ENCODE measurements around the gene RNF138. TPM values are rescaled to one million over a fixed set of nuclear protein-coding genes. Genes with fewer than 3 reads are reported as not detected.

RNF138 gene
- total and polyA plus RNA-seq, 2 of the 8 experiments (the other 6 are each of a cell fraction or from before 2014, with no cell fraction given) = 29.2 to 109 TPM

- no peak overlapping the region for H3K4ac ChIP-seq (replicated peaks; ENCODE audit: insufficient read length, low read depth, low read length)
- ChIA-PET CTCF (ENCODE audit: partially characterized antibody) (no interaction called here), POLR2A (ENCODE audit: partially characterized antibody) (no interaction called here)
- no peaks in the 10 kb centered on the region for H3K9me3 ChIP-seq (ENCODE audit: insufficient read depth in 2 of 2, low read depth in 1 of 2, low read length in 1 of 2)
- no peak overlapping the region for H2BK20ac ChIP-seq (ENCODE audit: low read length)
- no peak overlapping the region for H2BK15ac ChIP-seq (ENCODE audit: low read length)
- H2BK120ac ChIP-seq (replicated peaks; ENCODE audit: low read depth, low read length) = no peak overlapping the region
- no peak overlapping the region for H2BK12ac ChIP-seq (ENCODE audit: low read depth, low read length)
- TF ChIP-seq CEBPB (IDR thresholded peaks at IDR 0.05; ENCODE audit: low read depth, low read length) (no peak), BACH1 (IDR thresholded peaks at IDR 0.05; ENCODE audit: low read length) (no peak), ATF3 (IDR thresholded peaks at IDR 0.05; ENCODE audit: insufficient read depth, low read depth, low read length) (no peak), CHD1 (IDR thresholded peaks at IDR 0.05; ENCODE audit: low read depth, low read length) (no peak), SP4 (IDR thresholded peaks at IDR 0.05; ENCODE audit: low read length) (no peak), KDM5A (IDR thresholded peaks at IDR 0.05; ENCODE audit: low read length) (no peak), CTBP2 (IDR thresholded peaks at IDR 0.05; ENCODE audit: borderline replicate concordance, insufficient read depth, insufficient read length, low read length) (no peak), CHD2 (IDR thresholded peaks at IDR 0.05; ENCODE audit: low read length) (no peak), JUND (IDR thresholded peaks at IDR 0.05; ENCODE audit: low read length) (no peak), JUN (IDR thresholded peaks at IDR 0.05; ENCODE audit: low read depth, low read length) (no peak), PHF8 (conservative IDR thresholded peaks at IDR 0.05; ENCODE audit: low read depth, low read length) (no peak), SP2 (IDR thresholded peaks at IDR 0.05; ENCODE audit: low read length) (no peak)
- H3K4me1 ChIP-seq (replicated peaks in 1 of 4; ENCODE audit: control insufficient read depth in 3 of 4, insufficient read depth in 4 of 4, low read length in 3 of 4) = no peaks in the 10 kb centered on the region
- no peak overlapping the region for H4K8ac ChIP-seq (ENCODE audit: extremely low read depth, insufficient read depth, low read length)
- H3K18ac ChIP-seq (ENCODE audit: extremely low read depth, low read length) = no peak overlapping the region
- H3K56ac ChIP-seq (replicated peaks; ENCODE audit: insufficient read length, low read depth, low read length) = no peak overlapping the region
- no peak overlapping the region for H2AK5ac ChIP-seq (ENCODE audit: low read depth, low read length)
- WGBS, 2 experiments (ENCODE audit: extremely low coverage in 1 of 2, insufficient coverage in 1 of 2, insufficient read length in 1 of 2, insufficient replicate concordance in 2 of 2, low coverage in 1 of 2, low lambda C conversion rate in 2 of 2, missing lambda C conversion rate in 1 of 2) = 88% methylated on average over 3 of the region's 3 CpGs; no CpG with 5 or more reads in 1 of the 2 experiments
- H3K27me3 ChIP-seq (replicated peaks in 1 of 4; ENCODE audit: control insufficient read depth in 3 of 4, extremely low read depth in 1 of 4, insufficient read depth in 3 of 4, low read length in 3 of 4) = no peaks in the 10 kb centered on the region
- no peak overlapping the region for H3K9ac ChIP-seq (replicated peaks in 1 of 4; ENCODE audit: extremely low read depth in 1 of 4, low read depth in 3 of 4, low read length in 3 of 4)
- H3K23me2 ChIP-seq (ENCODE audit: low read depth, low read length) = no peaks in the 10 kb centered on the region
- H4K20me1 ChIP-seq (replicated peaks in 1 of 2; ENCODE audit: control insufficient read depth in 1 of 2, insufficient read depth in 2 of 2, low read length in 2 of 2) = peaks cover 0 to 4% of the 10 kb centered on the region in 2 experiments
- no peak for DNase-seq (ENCODE audit: low read depth in 1 of 2, low spot score in 2 of 2)
- H4K91ac ChIP-seq (replicated peaks; ENCODE audit: insufficient read length, low read length) = no peak overlapping the region
- no peak overlapping the region for H3K23ac ChIP-seq (ENCODE audit: insufficient read length)
- peaks cover 3% of the 10 kb centered on the region for H3K79me1 ChIP-seq (ENCODE audit: low read depth, low read length)
- no peak overlapping the region for H4K5ac ChIP-seq (ENCODE audit: insufficient read length, low read depth, low read length)
- H3K4me3 ChIP-seq (ENCODE audit: extremely low read depth in 1 of 4, insufficient read depth in 2 of 4, low read depth in 3 of 4, low read length in 4 of 4) = no peak overlapping the region
- no peak overlapping the region for H2AFZ ChIP-seq (ENCODE audit: low read length)
- no peak overlapping the region for H3K14ac ChIP-seq (ENCODE audit: insufficient read length)
- H3K79me2 ChIP-seq (ENCODE audit: control insufficient read depth in 1 of 2, insufficient read depth in 2 of 2, low read length in 2 of 2) = peaks cover 0 to 75% of the 10 kb centered on the region in 2 experiments; a peak in 3 of 4 replicates
- peaks cover 2 to 27% (median 5%) of the 10 kb centered on the region in 4 experiments; a peak in 4 of 8 replicates for H3K36me3 ChIP-seq (ENCODE audit: control insufficient read depth in 2 of 4, insufficient read depth in 4 of 4, low read length in 3 of 4)
- no peak for FAIRE-seq
- no peak overlapping the region for H3K4me2 ChIP-seq (ENCODE audit: insufficient read depth in 1 of 2, low read depth in 2 of 2, low read length in 2 of 2)
- no peak overlapping the region for H3K27ac ChIP-seq (ENCODE audit: low read depth, low read length)
- no peak overlapping the region for H2BK5ac ChIP-seq (ENCODE audit: low read depth, low read length)
These were observed 18.3 kb downstream of the RNF138 start for GRCh38 chr18:32110005-32110404.
